Fibroblast of mammary gland (primary cell): ENCODE measurements around the gene TRAPPC5.

Experiments used
- DNase-seq: peaks from one replicate; pipeline ENCODE4 v3.0.0-alpha.2; 2010; ENCODE audit warnings: low read depth
- H3K4me3 ChIP-seq: 2 replicates; pipeline ENCODE4 v1.5.1; 2011; ENCODE audit warnings: low read depth, mild to moderate bottlenecking, low read length, moderate library complexity; ENCODE audit not compliant: control insufficient read depth
- CTCF ChIP-seq: conservative IDR thresholded peaks from 2 replicates; pipeline ENCODE4 v1.5.1; 2011; ENCODE audit warnings: low read depth, low read length, inconsistent platforms; ENCODE audit not compliant: control insufficient read depth, insufficient read depth

TRAPPC5 gene

GRCh38 chr19:7681340-7682174 is 924 bp downstream of the TRAPPC5 start:
- DNase-seq: peak; percentile 76
- peak overlapping the region; percentile 84 for H3K4me3 ChIP-seq
- peak; percentile 68 for TF ChIP-seq CTCF

GRCh38 chr19:7682175-7682855 is 1.7 kb downstream of the TRAPPC5 start:
- no peak for DNase-seq
- no peak for TF ChIP-seq CTCF
- peak overlapping the region; percentile 84 for H3K4me3 ChIP-seq

GRCh38 chr19:7685546-7686445 is 5.2 kb downstream of the TRAPPC5 start:
- DNase-seq: no peak
- no peak overlapping the region for H3K4me3 ChIP-seq
- no peak for TF ChIP-seq CTCF

GRCh38 chr19:7687177-7687576 is 6.5 kb downstream of the TRAPPC5 start:
- TF ChIP-seq CTCF: no peak
- H3K4me3 ChIP-seq: no peak overlapping the region
- no peak for DNase-seq

- no peak for DNase-seq
- no peak overlapping the region for H3K4me3 ChIP-seq
- TF ChIP-seq CTCF: no peak
These were observed 8.5 kb downstream of the TRAPPC5 start for GRCh38 chr19:7689165-7689564.

- no peak for TF ChIP-seq CTCF
- no peak for DNase-seq
- no peak overlapping the region for H3K4me3 ChIP-seq
These were observed 10.2 kb downstream of the TRAPPC5 start for GRCh38 chr19:7690779-7691258.
